Ishikawa (cell line): ENCODE measurements around the gene SOX15.

Experiments
- CEBPB ChIP-seq: IDR thresholded peaks from 2 replicates; pipeline ENCODE4 v1.6.1; 2012
- CREB1 ChIP-seq: IDR thresholded peaks from 2 replicates; pipeline ENCODE4 v1.6.1; 2012; ENCODE audit warnings: low read depth
- EGR1 ChIP-seq: IDR thresholded peaks from 2 replicates; pipeline ENCODE4 v1.6.1; 2012
- EP300 ChIP-seq: IDR thresholded peaks from 2 replicates; pipeline ENCODE4 v1.6.1; 2012; ENCODE audit warnings: borderline replicate concordance
- FOXM1 ChIP-seq: IDR thresholded peaks from 2 replicates; pipeline ENCODE4 v1.6.1; 2012; ENCODE audit warnings: low read depth, borderline replicate concordance
- NFIC ChIP-seq: IDR thresholded peaks from 2 replicates; pipeline ENCODE4 v1.6.1; 2012
- RAD21 ChIP-seq: IDR thresholded peaks from 2 replicates; pipeline ENCODE4 v1.6.1; 2012; ENCODE audit warnings: low read depth
- TAF1 ChIP-seq: IDR thresholded peaks from 2 replicates; pipeline ENCODE4 v1.6.1; 2012; ENCODE audit warnings: low read depth, mild to moderate bottlenecking
- TCF12 ChIP-seq: IDR thresholded peaks from 2 replicates; pipeline ENCODE4 v1.6.1; 2012; ENCODE audit warnings: low read depth
- TEAD4 ChIP-seq: IDR thresholded peaks from 2 replicates; pipeline ENCODE4 v1.6.1; 2012
- YY1 ChIP-seq: IDR thresholded peaks from 2 replicates; pipeline ENCODE4 v1.6.1; 2012; ENCODE audit warnings: low read depth
- ZBTB7A ChIP-seq: IDR thresholded peaks from 2 replicates; pipeline ENCODE4 v1.6.1; 2012; ENCODE audit warnings: low read depth
- TF ChIP-seq, protein P1 (sequence below): IDR thresholded peaks from 2 replicates; pipeline ENCODE4 v1.6.1; 2012
- TF ChIP-seq, protein P2 (sequence below): IDR thresholded peaks from 2 replicates; pipeline ENCODE4 v1.6.1; 2012
- TF ChIP-seq, protein P3 (sequence below): IDR thresholded peaks from 2 replicates; pipeline ENCODE4 v1.6.1; 2012; ENCODE audit warnings: low read depth, mild to moderate bottlenecking

SOX15 gene

DNA sequence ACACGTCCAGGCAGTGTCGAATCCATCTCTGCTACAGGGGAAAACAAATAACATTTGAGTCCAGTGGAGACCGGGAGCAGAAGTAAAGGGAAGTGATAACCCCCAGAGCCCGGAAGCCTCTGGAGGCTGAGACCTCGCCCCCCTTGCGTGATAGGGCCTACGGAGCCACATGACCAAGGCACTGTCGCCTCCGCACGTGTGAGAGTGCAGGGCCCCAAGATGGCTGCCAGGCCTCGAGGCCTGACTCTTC is 17.6 kb downstream of the SOX15 start:
- TF ChIP-seq, protein P1, sequence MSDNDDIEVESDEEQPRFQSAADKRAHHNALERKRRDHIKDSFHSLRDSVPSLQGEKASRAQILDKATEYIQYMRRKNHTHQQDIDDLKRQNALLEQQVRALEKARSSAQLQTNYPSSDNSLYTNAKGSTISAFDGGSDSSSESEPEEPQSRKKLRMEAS: peak; percentile 100
- TF ChIP-seq EGR1 (peak; percentile 69; the same call in 1 of the 2 replicates), CEBPB (no peak), YY1 (peak; percentile 94)
- TF ChIP-seq, protein P2, sequence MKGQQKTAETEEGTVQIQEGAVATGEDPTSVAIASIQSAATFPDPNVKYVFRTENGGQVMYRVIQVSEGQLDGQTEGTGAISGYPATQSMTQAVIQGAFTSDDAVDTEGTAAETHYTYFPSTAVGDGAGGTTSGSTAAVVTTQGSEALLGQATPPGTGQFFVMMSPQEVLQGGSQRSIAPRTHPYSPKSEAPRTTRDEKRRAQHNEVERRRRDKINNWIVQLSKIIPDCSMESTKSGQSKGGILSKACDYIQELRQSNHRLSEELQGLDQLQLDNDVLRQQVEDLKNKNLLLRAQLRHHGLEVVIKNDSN: peak; percentile 97

DNA sequence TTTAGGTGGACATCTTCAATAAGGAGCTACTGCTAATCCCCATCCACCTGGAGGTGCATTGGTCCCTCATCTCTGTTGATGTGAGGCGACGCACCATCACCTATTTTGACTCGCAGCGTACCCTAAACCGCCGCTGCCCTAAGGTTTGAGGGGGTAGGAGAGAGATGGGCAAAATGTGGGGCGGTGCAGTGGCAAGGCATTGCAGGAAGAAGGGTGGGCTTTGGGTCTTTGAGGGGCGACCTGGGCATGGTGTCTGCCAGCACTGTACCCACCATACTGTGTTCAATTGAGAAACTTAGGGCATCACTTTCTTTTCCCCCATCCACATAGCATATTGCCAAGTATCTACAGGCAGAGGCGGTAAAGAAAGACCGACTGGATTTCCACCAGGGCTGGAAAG is 19.5 kb downstream of the SOX15 start:
- no peak for TF ChIP-seq CEBPB
- no peak for TF ChIP-seq RAD21
- TF ChIP-seq TAF1: no peak
- TF ChIP-seq, protein P2: no peak
- no peak for TF ChIP-seq CREB1

DNA sequence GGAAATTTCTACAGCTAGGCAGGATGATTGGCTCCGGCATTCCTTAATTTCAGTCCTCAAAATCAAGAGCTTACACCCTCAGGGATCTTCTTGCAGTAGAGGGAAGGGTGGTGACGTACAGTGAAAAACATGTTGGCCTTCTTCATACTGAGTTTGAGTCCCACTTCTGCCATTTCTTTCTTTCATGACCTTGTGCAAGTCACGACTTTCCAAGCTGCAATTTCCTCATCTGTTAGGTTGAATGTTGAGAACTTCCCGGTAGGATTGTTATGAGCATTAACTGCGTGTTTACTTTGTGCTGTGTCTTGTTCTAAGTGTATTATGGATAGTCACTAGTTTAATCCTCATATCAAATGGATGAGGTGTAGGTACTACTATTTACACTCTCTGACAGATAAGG is 20.3 kb downstream of the SOX15 start:
- TF ChIP-seq TAF1: no peak
- TF ChIP-seq RAD21: no peak
- no peak for TF ChIP-seq CREB1
- TF ChIP-seq, protein P3, sequence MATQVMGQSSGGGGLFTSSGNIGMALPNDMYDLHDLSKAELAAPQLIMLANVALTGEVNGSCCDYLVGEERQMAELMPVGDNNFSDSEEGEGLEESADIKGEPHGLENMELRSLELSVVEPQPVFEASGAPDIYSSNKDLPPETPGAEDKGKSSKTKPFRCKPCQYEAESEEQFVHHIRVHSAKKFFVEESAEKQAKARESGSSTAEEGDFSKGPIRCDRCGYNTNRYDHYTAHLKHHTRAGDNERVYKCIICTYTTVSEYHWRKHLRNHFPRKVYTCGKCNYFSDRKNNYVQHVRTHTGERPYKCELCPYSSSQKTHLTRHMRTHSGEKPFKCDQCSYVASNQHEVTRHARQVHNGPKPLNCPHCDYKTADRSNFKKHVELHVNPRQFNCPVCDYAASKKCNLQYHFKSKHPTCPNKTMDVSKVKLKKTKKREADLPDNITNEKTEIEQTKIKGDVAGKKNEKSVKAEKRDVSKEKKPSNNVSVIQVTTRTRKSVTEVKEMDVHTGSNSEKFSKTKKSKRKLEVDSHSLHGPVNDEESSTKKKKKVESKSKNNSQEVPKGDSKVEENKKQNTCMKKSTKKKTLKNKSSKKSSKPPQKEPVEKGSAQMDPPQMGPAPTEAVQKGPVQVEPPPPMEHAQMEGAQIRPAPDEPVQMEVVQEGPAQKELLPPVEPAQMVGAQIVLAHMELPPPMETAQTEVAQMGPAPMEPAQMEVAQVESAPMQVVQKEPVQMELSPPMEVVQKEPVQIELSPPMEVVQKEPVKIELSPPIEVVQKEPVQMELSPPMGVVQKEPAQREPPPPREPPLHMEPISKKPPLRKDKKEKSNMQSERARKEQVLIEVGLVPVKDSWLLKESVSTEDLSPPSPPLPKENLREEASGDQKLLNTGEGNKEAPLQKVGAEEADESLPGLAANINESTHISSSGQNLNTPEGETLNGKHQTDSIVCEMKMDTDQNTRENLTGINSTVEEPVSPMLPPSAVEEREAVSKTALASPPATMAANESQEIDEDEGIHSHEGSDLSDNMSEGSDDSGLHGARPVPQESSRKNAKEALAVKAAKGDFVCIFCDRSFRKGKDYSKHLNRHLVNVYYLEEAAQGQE: no peak
- no peak for TF ChIP-seq CEBPB
- TF ChIP-seq TCF12: no peak
- TF ChIP-seq, protein P1: no peak
- no peak for TF ChIP-seq NFIC
- TF ChIP-seq EP300: no peak
- TF ChIP-seq EGR1: no peak
- TF ChIP-seq FOXM1: no peak
- TF ChIP-seq ZBTB7A: no peak
- no peak for TF ChIP-seq YY1
- TF ChIP-seq, protein P2: no peak
- TF ChIP-seq TEAD4: no peak

DNA sequence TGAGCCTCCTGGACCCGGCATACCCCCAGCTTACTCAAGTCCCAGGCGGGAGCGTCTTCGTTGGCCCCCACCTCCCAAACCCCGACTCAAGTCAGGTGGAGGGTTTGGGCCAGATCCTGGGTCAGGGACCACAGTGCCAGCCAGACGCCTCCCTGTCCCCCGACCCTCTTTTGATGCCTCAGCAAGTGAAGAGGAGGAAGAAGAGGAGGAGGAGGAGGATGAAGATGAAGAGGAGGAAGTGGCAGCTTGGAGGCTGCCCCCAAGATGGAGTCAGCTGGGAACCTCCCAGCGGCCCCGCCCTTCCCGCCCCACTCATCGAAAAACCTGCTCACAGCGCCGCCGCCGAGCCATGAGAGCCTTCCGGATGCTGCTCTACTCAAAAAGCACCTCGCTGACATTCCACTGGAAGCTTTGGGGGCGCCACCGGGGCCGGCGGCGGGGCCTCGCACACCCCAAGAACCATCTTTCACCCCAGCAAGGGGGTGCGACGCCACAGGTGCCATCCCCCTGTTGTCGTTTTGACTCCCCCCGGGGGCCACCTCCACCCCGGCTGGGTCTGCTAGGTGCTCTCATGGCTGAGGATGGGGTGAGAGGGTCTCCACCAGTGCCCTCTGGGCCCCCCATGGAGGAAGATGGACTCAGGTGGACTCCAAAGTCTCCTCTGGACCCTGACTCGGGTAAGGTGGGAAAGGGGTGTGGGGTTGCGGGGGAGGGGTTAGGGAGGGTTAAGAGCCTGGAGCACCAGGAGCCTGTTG is 26.6 kb downstream of the SOX15 start:
- TF ChIP-seq TAF1 (no peak), TCF12 (no peak), TEAD4 (no peak), EP300 (no peak), ZBTB7A (no peak), CEBPB (no peak), RAD21 (no peak), CREB1 (no peak), FOXM1 (no peak), YY1 (no peak), EGR1 (no peak), NFIC (no peak)
- TF ChIP-seq, protein P3: no peak
- TF ChIP-seq, protein P1: no peak

DNA sequence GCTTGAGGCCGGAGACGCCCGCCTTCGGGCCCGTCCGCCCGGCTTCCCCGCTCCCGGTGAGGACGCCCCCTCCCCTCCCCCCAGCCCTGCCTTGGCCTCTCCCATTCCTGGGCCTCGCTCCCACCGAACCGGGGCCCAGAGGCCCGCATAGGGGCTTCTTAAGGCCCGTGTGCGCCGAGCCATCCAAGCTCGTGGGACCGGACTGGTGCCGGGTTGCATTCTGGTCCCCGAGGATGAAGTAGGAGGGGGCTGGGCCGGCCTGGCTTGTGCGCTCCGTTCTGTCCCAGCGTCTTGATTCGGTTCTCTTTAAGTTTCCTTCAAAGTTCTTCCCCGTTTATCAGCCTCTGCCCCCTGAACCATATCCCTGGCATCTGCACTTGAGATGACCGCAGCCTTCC is 27.7 kb downstream of the SOX15 start:
- no peak for TF ChIP-seq CEBPB
- TF ChIP-seq, protein P1: no peak
- TF ChIP-seq TEAD4: no peak
- no peak for TF ChIP-seq TAF1
- TF ChIP-seq TCF12: no peak; the same call in 1 of the 2 replicates
- TF ChIP-seq NFIC: no peak
- no peak for TF ChIP-seq ZBTB7A
